Lower leg skin (tissue), 3 donors: ENCODE measurements around the gene AEBP1.

ENCODE experiments used
- CTCF ChIP-seq, 3 donors: fragments of 450-650 bp; IDR thresholded peaks; one replicate each; pipeline ENCODE4 v1.5.1; 2016; ENCODE audit warnings: antibody characterized with exemption in 3 of 3, mild to moderate bottlenecking in 3 of 3, moderate library complexity in 2 of 3
- POLR2A ChIP-seq, 2 donors: fragments of 450-650 bp; IDR thresholded peaks; one replicate each; pipeline ENCODE4 v1.6.1; 2016 to 2017; ENCODE audit warnings: antibody characterized with exemption in 2 of 2, mild to moderate bottlenecking in 1 of 2, moderate library complexity in 1 of 2

GRCh38 chr7:44147026-44147991, 43.2 kb downstream of the AEBP1 start:
- no peak for TF ChIP-seq CTCF (IDR thresholded peaks at IDR 0.05)
- no peak for TF ChIP-seq POLR2A (IDR thresholded peaks at IDR 0.05)
